GM21367 (cell line): ENCODE data around the gene OXCT1.
"Not testable (repeated sequence)": the region's sequence is repeated elsewhere in the genome, so short reads cannot be mapped to it uniquely, and the experiment has no call there.

Source experiments
- ATAC-seq: cut with Tn5 transposase; IDR thresholded peaks from one replicate; pipeline ENCODE4 v1.9.1; 2021; ENCODE audit not compliant: unreplicated experiment

The OXCT1 gene

DNA sequence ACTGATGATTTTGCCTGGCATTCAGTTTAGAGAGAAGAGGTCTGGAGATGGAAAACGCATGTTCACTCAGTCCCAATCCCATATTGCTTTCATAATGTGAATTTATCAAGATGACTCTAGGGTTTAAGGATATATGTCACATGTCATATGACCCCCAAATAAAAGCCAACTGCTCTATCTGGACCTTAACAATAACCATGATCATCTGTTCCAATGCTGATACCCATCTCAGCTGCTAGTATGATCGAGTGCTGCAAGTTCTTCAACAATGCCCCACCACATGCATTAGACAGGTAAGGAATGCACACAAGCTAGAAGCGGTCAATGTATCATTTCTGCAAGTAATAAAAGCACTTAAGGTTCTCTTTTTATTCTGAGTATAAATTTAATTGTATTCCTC is 91.8 kb downstream of the OXCT1 start:
- ATAC-seq, result no peak

DNA sequence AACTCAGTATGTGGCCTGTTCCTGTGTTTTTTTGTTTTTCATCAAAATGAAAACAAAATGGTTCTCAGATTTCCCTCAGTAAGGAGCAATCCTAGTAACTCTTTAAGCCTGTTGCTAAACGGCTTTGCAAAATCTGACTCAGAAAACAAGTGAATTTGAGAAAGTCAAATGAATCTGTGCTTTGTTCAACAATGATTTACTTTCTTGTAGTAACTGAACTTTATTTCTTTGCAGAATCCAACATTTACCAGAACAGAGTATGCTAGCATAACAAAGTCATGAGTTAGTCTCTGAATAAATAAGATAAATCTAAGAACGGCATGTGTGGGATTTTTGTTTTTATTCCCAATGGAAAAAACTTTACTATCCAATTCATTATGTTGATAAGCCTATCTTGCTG is 93.8 kb downstream of the OXCT1 start:
- no peak for ATAC-seq

DNA sequence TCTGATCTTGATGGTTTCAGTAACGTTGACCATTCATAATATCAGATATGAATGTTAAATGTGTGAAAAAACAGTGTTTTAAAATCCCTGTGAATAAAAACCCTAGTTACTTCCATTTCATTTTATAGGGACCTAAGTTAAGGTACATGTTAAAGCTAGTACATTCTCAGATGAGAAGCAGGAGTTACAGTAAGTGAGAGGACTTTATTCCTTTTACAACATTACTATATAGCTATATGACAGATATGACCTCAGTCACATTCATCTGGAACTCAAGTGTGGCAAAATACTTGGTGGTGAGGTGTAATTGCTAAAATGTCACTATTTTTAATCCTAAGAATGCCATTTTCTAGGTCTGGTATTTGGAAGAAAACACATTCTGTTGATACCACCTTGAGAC is 96.4 kb downstream of the OXCT1 start:
- ATAC-seq, result no peak

DNA sequence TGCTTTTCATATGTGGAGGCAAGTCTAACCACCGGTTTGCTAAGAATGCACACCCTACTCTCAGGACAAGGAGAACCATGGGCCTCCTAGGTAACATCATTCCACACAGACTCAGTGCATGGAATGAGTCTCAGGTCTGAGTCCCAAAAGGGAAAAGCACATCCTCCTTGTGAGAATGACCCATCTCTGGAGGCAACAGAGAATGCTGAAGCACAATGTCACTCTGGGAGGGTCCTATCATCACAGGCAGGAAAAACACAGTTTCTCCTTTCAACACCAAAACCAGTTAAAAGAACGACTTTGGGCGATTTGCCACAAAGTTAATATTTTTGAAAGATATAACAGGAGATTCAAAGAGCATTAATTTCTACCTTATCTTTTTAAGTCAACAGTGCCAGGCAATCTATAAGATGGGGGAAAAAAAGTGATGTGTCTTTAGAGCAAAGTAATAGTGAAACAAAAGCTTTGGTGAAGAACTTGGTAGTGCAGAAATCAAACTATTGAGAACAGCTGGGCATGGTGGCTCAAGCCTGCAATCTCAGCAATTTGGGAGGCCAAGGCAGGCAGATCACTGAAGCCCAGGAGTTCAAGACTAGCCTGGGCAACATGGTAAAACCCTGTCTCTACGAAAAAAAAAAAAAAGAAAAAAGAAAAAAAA is 97.3 kb downstream of the OXCT1 start:
- ATAC-seq, result no peak

DNA sequence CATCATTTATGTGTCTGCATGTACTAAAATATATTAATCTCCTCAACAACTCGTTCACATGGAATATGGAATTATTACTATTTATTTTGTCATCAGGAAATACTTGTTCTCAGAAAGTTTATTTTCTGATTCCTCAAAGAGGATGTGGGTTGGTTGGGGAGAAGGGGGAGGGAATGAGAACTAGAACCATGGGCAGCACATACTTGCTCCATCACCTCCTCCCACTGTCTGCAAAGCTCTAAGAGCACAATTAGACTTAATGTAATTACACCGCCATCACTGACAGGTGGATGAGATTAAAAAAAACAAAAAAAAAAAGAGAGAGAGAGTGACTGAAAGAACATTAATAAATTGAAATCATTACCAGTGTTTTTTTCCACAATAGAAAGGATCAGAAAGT is 98.2 kb downstream of the OXCT1 start:
- ATAC-seq, result no peak

DNA sequence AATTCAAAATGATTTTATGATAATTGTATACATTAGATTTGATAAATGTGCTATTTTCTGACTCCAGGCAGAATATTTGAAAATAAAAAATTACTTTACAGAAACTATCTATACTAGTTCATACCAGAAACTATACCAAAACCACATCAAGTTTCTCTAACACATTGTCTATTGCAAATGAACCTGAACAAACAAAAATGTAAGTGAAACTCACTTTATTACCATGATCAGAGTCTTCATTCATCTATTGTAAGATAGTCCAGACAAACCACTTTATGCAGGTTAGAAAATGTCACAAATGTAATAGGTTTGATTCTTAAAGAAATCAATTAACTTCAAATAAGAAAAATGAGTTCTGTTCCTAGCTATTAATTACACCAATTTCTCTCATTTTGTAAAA is 99.4 kb downstream of the OXCT1 start:
- ATAC-seq, result peak; percentile 92

DNA sequence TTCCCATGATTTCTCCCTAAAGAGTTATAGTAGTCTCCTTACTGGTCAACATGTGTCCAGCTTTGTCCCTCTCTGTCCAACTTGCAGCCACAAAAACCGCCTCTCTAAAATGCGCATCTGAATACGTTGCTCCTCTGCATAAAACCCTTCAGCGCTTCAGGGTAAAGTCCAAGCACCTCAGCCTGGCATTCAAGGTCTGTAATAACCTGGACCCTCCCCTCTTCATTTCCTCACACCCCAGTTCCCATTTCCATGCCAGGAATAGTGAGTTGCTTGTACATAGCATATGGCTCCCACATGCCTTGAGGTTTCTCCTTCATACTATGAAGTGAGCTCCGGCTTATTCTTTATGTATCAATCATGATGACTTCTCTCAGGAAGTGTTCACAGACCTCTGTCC is 101.5 kb downstream of the OXCT1 start:
- ATAC-seq, result no peak

DNA sequence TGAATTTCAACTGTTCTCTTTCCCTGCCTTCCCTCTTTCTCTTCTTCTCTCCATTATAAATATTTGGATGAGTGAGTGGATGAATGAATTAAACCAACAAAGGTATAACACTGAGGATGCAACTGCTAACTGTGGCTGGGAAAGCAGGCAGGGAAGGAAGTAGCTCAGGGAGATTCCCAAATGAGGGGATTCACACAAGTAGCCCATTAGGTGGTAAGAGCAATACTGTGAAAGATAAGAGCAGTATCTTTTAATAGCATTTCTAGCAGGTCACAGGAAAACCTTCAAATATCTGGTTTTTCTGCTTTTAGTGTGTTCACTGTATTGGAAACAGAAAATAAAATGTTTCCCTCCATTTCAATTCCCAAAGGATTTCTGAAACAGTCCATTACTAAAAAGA is 105.6 kb downstream of the OXCT1 start:
- ATAC-seq, result no peak

DNA sequence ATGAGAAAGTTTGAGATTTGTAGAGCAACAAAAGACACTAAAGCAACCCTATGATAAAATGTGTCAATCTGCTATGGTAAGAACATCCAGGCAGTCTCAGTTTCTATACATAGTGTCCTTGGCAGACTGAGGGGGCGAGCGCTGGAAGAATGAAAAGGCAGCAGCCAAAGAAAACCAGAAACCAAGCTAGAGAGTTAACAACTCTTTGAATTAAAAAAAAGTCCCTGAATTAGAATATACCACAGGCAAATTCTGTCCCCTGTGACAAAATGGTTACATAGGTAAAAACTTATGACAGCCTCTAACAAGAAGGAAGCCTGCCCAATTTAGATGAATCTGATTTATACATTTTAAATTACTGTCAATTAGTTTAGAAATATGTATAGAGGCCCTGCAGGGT is 106.7 kb downstream of the OXCT1 start:
- ATAC-seq, result no peak

DNA sequence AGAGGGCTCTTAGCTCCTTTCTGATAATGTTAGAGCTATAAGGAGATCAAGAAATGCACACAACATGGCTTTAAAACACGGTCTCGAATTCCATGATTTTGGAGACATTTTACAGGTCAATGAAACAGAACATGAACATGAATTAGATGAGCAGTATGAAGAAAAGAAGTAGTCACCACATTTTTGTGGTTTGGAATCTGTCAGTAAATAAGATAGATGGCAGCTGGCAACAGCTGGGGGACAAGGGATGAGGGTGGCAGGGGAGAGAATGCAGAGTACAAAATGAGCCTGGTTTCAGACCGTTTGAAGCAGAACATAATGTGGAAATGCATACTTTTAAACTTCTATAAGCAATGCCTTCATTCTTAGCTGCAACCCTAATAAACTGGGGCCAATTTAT is 107.1 kb downstream of the OXCT1 start:
- no peak for ATAC-seq

DNA sequence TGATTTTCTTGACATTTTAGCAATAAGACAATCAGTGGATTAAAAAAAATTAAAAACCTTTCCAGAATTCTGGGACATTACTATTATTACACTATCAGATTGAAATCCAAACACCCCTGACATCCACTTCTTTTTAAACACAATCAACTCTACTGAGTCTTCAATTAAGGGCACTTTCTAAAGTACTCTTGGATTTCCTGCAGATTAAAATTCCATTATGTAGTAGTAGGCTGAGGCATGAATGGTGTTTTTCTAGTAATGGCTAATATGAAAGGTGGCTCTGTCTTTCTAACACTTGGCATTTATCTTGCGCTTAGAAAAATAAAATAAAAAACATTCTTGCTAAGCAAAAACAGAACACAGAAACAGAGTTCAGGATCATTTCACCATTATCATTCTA is 107.8 kb downstream of the OXCT1 start:
- ATAC-seq, result no peak

DNA sequence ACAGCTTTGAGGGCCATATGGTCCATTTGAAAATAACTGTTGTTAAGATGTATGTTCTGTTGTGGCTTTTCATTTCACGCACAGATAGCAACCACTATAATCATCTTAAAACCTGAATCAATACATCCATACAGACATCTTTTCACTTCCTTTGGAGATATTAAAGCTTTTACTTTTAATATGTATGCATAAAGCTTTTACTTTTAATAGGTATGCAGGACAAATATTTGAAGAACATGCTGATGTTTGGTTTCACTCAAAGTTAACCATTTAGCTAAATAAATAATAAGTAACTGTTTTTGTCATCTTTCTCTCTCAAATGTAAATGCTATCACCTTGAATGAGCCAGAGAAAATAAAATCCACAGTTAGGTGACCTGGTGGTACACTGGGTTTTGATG is 108.6 kb downstream of the OXCT1 start:
- no peak for ATAC-seq

DNA sequence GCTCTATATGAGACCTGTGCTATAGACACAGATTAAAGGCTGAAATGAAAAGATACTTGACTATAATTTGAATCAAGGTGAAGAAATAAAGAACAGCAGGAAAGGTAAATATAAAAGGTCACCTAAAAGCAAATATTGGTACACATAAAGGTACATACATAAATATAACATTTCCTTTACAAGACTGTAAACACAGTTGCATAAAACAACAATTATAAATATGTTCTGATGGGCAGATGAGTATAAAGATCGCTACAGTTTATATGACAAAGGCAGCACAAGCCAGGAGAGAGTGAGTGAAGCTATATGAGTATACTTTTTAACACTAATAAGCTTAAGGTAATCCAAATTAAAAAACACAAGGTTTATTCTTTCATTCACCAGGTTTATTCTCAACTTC is 114.5 kb downstream of the OXCT1 start:
- no peak for ATAC-seq

DNA sequence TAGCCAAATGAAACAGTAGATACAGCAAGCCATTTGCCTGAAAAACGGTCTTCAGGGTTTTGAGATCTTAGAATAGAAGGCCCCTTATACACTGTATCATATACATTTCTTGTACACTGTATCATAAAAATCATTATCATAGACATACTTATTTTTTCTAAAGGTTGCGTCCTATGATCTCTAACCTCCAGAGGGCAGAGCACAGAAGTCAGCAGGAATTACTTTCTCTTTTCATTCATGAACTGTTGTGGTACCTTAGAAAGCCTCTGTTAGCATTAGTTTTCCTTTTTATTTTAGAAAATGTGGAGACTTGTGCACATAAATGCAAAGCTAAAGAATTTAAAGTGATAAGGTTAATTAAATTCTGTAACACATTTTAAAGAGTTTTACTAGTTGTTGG is 115.4 kb downstream of the OXCT1 start:
- peak; percentile 52 for ATAC-seq

DNA sequence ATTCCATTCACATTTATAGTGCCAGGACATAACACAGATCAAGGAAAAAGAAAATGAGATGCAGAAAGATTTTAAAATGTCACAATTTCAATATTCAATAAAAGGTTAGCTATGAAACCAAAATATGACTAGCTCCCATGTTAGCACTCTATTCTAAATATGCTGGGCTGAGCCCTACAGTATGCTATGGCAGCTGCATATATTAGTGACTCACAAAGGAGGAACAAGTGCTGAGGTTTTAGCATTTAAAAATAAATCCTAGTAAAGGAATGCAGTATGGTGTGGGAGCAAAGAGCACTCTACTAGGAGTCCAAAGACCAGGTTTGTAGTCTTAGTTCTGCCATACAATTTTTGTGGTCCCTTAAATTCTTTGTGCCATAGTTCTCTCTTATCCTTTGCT is 118.4 kb downstream of the OXCT1 start:
- ATAC-seq, result no peak

DNA sequence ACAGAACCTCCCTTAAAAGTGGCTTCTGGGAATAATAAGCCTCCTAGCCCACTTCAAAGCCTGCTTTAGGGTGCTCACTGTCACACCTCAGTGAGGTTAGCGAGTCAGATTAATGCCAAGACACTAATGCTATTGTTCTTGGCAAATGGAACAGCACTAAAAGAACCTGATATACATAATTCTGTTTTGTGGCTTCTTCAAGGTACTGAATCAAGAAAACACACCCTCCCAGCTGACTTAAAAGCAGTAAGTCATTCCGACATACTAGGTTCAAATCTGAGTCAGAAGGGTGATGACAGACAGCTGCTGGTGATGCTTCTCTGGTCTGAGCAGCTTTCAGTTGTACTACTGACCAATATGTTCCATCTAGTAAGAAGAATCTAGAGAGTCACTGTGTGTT is 121.6 kb downstream of the OXCT1 start:
- peak; percentile 93 for ATAC-seq

DNA sequence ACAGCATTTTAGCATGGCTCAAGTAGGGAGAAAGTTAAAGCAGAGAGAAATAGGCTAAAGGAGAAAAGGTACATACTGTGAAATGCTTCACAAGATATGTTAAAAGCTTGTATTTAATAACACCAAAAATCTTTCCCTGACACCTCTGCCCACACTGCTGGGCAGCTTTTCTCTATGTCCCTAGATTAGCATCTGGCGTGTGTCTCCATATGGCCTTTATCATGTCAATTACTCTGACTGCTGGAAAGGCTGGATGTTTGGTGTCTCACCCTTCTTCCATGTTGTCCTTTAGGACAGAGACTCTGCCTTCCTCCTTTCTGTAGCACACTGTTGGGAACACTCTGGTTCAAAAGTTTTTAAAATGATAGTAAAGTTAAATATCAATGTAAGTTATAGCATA is 122.5 kb downstream of the OXCT1 start:
- ATAC-seq, result no peak

DNA sequence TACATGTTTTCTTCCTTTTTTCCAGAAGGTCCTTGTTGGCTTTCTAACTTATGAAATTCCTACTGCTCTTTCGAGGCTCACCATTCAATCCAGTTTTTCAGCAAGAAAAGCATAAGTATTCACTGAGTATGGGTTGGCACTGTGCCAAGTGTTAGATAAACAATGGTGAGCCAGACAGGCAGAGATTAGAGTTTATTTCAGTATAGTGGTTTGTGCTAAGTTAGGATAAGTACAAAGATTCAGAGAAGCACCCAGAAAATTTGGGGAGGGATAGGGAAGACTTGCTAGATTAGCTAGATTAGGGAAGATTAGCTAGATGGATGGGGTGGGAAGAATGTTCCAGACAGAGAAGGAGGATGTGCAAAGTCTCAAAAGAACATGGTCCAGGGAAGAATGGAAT is 122.9 kb downstream of the OXCT1 start:
- ATAC-seq, result no peak

DNA sequence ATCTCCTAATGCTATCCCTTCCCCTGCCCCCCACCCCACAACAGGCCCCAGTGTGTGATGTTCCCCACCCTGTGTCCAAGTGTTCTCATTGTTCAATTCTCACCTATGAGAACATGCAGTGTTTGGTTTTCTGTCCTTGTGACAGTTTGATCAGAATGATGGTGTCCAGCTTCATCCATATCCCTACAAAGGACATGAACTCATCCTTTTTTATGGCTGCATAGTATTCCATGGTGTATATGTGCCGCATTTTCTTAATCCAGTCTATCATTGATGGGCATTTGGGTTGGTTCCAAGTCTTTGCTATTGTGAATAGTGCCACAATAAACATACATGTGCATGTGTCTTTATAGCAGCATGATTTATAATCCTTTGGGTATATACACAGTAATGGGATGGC is 127.6 kb downstream of the OXCT1 start:
- ATAC-seq, result not testable (repeated sequence)

DNA sequence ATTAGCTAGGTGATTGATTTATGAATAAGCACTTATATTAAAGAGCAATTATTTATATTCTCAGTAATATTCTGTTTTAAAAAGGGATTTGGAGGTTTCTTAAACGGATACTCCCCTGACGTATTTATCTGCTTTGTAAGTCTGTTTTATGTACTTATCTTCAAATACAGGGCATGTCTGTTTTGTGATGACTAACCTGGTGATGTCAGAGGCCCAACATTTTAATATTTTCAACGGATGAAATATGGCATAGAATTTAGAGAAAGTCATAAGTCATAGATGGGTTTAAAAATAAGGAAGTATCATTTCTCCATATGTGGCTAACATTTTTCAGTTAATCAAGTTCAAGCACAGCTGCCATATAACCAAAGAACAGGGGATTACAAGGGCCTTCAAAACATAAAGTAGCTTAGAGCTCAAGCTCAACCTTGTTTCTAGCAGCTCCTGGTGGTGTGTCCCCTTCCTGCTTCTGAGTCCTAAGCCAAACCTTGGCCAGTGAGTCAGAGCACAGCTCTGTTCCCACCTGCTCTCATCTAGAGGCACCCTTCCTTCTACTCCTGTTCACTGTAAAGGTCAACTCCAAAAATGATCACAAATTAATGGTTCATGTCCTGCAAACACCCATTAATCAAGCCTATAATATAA is 131.4 kb downstream of the OXCT1 start:
- ATAC-seq, result no peak

DNA sequence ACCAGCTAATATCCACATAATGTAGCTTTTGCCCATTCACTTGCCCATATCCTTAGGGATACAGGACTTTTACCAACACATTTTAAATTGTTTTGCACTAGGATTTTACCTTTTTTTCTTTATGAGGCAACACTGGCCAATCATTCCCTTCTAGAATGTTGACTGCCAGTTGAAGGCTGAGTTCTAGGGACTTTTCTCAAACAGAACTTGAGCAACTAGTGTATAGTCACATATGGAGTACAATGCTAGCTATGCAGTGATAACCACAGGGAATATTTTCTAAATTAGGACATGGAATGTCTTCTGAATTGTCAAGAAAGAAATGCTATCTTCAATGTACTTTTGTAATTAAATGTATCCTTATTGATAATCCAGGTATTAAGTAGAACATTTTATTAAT is 133.6 kb downstream of the OXCT1 start:
- no peak for ATAC-seq

DNA sequence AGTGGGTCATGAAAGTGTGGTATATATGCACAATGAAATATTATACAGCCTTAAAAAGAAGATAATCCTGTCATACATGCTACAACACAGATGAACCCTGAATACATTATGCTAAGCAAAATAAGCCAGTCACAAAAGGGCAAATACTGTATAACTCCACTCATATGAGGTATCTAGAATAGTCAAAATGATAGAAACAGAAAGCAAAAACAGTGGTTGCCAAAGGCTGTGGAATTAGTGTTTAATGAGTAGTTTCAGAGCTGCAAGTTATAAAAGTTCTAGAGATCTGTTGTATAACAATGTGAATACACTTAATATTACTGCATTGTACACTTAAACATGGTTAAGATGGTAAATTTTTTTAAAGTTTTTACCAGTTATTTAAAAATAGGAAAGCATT is 135.0 kb downstream of the OXCT1 start:
- peak; percentile 68 for ATAC-seq

DNA sequence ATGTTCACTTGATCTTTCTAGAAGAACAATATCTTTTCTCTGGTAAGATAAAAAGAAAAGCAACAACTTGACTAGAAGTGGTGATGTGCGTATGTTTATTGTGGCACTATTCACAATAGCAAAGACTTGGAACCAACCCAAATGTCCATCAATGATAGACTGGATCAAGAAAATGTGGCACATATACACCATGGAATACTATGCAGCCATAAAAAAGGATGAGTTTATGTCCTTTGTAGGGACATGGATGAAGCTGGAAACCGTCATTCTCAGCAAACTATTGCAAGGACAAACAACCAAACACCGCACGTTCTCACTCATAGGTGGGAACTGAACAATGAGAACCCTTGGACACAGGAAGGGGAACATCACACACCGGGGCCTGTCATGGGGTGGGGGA is 140.8 kb downstream of the OXCT1 start:
- ATAC-seq, result not testable (repeated sequence)
